ENCODE measurements around the gene IGFBP3. TPM values are rescaled to one million over a fixed set of nuclear protein-coding genes. Genes with fewer than 3 reads are reported as not detected.

IGFBP3 gene
- total RNA-seq, 1 donor from 2014 or later: 87.0 TPM

- TF ChIP-seq CTCF (IDR thresholded peaks at IDR 0.05): no peak
- no peaks in the 10 kb centered on the region for H3K36me3 ChIP-seq
- no peaks in the 10 kb centered on the region for H3K9me3 ChIP-seq
- H3K27ac ChIP-seq: no peak overlapping the region
- H3K4me3 ChIP-seq: no peak overlapping the region
- peaks cover 44% of the 10 kb centered on the region for H3K27me3 ChIP-seq
- H3K4me1 ChIP-seq: no peaks in the 10 kb centered on the region
- ATAC-seq (no peak), DNase-seq (no peak)
- intact Hi-C loops (cut with DNase I): no loop called here
These were observed 34.0 kb downstream of the IGFBP3 start for GRCh38 chr7:45886931-45887667.

- no peak for TF ChIP-seq CTCF (IDR thresholded peaks at IDR 0.05)
- ATAC-seq (no peak), DNase-seq (no peak)
- intact Hi-C loops (cut with DNase I): no loop called here
- no peak overlapping the region for H3K27ac ChIP-seq
- no peaks in the 10 kb centered on the region for H3K4me1 ChIP-seq
- H3K9me3 ChIP-seq: no peaks in the 10 kb centered on the region
- no peaks in the 10 kb centered on the region for H3K36me3 ChIP-seq
- H3K4me3 ChIP-seq: no peak overlapping the region
- peaks cover 41% of the 10 kb centered on the region for H3K27me3 ChIP-seq
These were observed 35.7 kb downstream of the IGFBP3 start for GRCh38 chr7:45885264-45885882.

GRCh38 chr7:45884136-45884535, 36.9 kb downstream of the IGFBP3 start:
- Histone ChIP-seq H3K36me3 (no peaks in the 10 kb centered on the region), H3K4me3 (no peak overlapping the region)
- intact Hi-C loops (cut with DNase I): no loop called here

GRCh38 chr7:45882465-45882810, 38.6 kb downstream of the IGFBP3 start:
- DNase-seq: no peak
- Histone ChIP-seq H3K36me3 (no peaks in the 10 kb centered on the region), H3K4me1 (no peaks in the 10 kb centered on the region), H3K4me3 (no peak overlapping the region), H3K27me3 (peaks cover 12% of the 10 kb centered on the region), H3K27ac (no peak overlapping the region), H3K9me3 (peaks cover 5% of the 10 kb centered on the region)
- TF ChIP-seq CTCF (IDR thresholded peaks at IDR 0.05): no peak
- intact Hi-C loops (cut with DNase I): no loop called here
- ATAC-seq: no peak

More at GRCh38 chr7:45884136-45884535, 36.9 kb downstream of the IGFBP3 start:
- no peak for TF ChIP-seq CTCF (IDR thresholded peaks at IDR 0.05)
- Histone ChIP-seq H3K27me3 (peaks cover 29% of the 10 kb centered on the region), H3K4me1 (no peaks in the 10 kb centered on the region), H3K9me3 (no peaks in the 10 kb centered on the region), H3K27ac (no peak overlapping the region)
- ATAC-seq (no peak), DNase-seq (no peak)

- Histone ChIP-seq H3K36me3 (no peaks in the 10 kb centered on the region), H3K9me3 (peaks cover 5% of the 10 kb centered on the region), H3K4me3 (no peak overlapping the region), H3K27ac (no peak overlapping the region), H3K4me1 (no peaks in the 10 kb centered on the region), H3K27me3 (peaks cover 6% of the 10 kb centered on the region)
- no peak for TF ChIP-seq CTCF (IDR thresholded peaks at IDR 0.05)
- no peak for DNase-seq
- no peak for ATAC-seq
- intact Hi-C loops (cut with DNase I): no loop called here
These were observed 39.2 kb downstream of the IGFBP3 start for GRCh38 chr7:45881759-45882464.
